GM19023 (cell line): ENCODE results near the gene SLC29A2.
"Not testable (repeated sequence)": the region's sequence is repeated elsewhere in the genome, so short reads cannot be mapped to it uniquely, and the experiment has no call there.

ENCODE experiments used
- ATAC-seq: cut with Tn5 transposase; IDR thresholded peaks from one replicate; pipeline ENCODE4 v1.9.1; 2021; ENCODE audit warnings: mild to moderate bottlenecking, moderate library complexity; ENCODE audit not compliant: unreplicated experiment

Gene SLC29A2

GRCh38 chr11:66321606-66322005, 50.0 kb downstream of the SLC29A2 start:
- ATAC-seq = no peak

GRCh38 chr11:66320748-66321147, 50.8 kb downstream of the SLC29A2 start:
- not testable (repeated sequence) for ATAC-seq

- not testable (repeated sequence) for ATAC-seq
Observed at GRCh38 chr11:66320289-66320688, 51.3 kb downstream of the SLC29A2 start.

- ATAC-seq = no peak
Observed at GRCh38 chr11:66318600-66318970, 53.0 kb downstream of the SLC29A2 start.

DNA sequence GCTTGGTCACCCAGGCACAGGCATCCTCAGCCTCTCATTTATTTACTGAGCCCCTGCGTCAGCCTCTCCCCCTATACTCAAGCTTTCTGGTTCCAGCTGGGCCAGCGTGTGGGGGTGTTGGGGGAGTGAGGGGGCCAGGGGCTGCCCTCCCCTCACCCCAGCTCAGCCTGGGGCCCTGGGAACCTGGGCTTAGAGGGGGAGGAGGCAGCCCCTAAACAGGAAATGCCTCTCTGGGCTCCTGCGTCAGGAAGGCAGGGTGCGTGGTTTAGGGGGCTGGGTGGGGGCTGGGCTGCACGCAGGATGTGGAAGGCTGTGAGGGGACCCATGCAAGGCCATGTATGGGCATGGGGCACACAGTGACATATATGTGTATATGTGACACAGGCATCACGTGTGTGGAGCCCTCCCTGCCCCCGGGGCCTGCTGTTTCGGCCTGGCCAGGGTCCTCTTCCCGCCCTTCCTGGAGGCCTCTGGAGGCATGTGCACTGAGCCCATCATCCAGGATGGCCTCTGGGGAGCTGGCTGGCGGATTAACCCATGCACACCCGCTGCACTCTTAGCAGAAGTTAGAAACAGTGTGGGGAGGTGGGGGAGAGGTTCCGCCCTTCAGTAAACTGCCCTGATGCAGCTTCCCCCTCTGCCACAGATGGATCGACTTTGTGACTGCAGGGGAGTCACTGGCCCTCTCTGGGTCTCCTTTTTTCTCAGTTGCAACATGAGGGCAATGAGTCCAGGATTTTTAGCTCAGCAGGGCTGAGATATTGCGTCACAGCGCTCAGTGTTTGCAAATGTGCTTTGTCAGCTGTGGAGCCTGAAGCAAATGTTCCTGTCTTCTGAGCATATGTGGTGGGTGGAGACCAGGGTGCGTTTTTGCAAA, 53.6 kb downstream of the SLC29A2 start:
- ATAC-seq = no peak

DNA sequence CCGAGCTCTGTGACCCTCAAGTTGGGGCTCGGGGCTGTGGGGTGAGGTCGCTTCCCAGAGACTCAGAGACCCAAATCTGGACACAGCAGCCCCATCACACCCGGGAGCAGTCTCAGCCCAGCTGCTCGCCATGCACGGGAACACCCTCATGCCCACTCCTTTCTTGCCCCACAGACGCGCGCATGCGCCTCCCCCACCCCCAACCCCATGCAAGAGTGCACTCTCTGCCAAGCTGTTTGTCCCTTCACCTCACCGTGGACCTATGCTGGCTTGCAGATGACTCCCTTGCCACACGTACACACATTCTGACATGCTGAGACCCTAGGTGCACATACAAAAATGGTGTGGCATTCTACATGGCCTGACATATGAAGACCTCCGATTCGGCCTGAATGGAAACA, 54.2 kb downstream of the SLC29A2 start:
- no peak for ATAC-seq

- ATAC-seq = no peak
Observed at GRCh38 chr11:66316849-66317251, 54.7 kb downstream of the SLC29A2 start, which contains the start of gene CD248. TSS of gene CD248 (minus strand) at chr11:66317044. CDS start at chr11:66317027, 17 bp downstream.

DNA sequence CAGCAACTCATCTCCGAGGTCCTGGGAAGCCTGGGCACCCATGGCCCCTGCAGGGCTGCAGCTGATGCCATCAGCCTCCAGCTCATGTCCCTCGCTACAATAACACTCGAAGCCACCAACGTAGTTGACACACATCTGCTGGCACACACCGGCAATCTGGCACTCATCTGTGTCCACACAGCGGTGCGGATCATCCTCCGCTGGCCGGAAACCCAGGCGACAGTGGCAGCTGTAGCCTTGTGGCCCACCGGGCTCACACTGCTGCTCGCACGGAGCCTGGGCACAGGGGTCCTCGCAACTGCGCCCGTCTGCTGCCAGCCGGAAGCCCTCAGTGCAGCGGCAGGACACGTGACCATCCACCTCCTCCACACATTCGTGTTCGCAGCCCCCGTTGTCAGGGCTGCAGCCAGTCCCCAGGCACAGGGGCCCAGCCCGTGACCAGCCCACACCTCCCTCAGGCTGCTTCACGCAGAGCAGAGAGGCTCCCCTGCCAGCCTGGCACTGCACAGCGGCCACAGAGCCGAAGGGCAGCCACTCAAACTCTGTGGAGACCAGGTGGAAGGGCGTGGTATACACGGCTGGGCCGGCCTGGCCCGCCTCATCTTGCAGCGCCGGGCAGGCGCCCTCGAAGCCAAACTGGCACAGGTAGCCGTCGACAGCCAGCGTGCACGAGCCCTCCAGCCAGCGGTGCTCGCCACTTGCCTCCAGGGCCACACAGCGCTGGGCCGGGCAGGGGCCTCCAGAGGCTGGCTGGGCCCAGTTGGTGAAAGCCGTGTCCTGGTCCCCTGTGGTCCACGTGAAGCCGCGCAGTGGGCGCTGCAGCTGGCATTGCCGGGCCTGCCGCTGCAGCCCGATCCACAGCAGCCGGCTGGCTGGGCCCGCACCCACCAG, 55.4 kb downstream of the SLC29A2 start:
- ATAC-seq = no peak

GRCh38 chr11:66315498-66315885, 56.1 kb downstream of the SLC29A2 start:
- no peak for ATAC-seq

- ATAC-seq = no peak
Observed at GRCh38 chr11:66314561-66315497, 56.7 kb downstream of the SLC29A2 start.

GRCh38 chr11:66314186-66314501, 57.4 kb downstream of the SLC29A2 start:
- no peak for ATAC-seq

GRCh38 chr11:66313321-66314185, 58.0 kb downstream of the SLC29A2 start:
- ATAC-seq = no peak

GRCh38 chr11:66312549-66313320, 58.8 kb downstream of the SLC29A2 start:
- ATAC-seq = peak; percentile 50
